ENCODE results near the gene TSKU.
A peak's percentile ranks its signal among the peaks of the same experiment; 100 is the strongest.
"Not testable (repeated sequence)": the region's sequence is repeated elsewhere in the genome, so short reads cannot be mapped to it uniquely, and the experiment has no call there.

TSKU gene

DNA sequence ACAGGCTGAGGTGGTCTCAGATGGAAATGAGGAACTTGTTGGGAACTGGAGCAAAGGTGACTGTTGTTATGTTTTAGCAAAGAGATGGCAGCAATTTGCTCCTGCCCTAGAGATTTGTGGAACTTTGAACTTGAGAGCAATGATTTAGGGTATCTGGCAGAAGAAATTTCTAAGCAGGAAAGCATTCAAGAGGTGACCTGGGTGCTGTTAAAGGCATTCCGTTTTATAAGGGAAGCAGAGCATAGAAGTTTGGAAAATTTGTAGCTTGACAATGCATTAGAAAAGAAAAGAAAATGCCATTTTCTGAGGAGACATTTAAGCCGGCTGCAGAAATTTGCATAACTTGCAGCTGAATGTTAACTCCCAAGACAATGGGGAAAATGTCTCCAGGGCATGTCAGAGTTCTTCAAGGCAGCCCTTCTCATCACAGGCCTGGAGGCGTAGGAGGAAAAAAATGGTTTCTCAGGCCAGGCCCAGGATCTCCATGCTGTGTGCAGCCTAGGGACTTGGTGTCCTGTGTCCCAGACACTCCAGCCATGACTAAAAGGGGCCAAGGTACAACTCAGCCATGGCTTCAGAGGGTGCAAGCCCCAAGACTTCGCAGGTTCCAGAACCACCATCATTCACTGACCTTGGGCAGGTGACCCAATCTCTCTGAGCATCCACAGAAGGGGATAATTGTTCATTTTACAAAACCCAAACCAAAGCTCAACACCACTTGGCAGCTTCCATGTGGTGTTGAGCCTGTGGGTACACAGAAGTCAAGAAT is 8.0 kb downstream of the TSKU start:
- not testable (repeated sequence) for DNase-seq

DNA sequence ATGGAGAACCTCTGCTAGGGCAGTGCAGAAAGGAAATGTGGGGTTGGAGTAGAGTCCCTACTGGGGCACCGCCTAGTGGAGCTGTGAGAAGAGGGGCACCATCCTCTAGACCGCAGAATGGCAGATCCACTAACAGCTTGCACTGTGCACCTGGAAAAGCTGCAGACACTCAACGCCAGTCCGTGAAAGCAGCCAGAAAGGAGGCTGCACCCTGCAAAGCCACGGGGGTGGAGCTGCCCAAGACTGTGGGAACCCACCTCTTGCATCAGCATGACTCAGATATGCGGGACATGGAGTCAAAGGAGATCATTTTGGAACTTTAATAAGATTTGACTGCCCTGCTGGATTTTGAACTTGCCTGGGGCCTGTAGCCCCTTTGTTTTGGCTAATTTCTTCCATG is 8.7 kb downstream of the TSKU start:
- DNase-seq = no peak

DNA sequence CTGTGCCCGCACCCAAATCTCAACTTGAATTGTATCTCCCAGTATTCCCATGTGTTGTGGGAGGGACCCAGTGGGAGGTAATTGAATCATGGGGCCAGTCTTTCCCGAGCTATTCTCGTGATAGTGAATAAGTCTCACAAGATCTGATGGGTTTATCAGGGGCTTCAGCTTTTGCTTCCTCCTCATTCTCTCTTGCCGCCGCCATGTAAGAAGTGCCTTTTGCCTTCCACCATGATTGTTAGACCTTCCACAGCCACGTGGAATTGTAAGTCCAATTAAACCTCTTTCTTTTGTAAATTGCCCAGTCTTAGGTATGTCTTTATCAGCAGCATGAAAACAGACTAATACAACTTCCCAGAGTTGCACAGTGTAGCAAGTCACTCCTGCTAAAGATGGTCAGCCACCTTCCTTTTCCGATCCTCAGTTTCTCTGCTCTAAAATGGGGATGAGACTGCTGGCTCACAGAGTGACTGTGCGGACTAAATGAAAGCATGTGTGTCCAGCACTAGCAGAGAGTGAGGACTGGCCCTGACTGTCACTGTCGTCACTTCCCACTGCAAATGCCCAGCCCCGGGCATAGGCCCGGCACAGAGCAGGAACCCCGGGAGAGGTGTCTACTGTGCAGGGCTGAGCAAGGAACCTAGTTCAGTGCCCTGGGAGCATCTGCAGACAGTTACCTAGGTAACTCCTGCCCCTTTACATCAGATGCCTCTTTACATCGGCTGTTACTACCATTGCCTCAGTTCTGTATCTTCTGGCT is 9.5 kb downstream of the TSKU start:
- DNase-seq = no peak

DNA sequence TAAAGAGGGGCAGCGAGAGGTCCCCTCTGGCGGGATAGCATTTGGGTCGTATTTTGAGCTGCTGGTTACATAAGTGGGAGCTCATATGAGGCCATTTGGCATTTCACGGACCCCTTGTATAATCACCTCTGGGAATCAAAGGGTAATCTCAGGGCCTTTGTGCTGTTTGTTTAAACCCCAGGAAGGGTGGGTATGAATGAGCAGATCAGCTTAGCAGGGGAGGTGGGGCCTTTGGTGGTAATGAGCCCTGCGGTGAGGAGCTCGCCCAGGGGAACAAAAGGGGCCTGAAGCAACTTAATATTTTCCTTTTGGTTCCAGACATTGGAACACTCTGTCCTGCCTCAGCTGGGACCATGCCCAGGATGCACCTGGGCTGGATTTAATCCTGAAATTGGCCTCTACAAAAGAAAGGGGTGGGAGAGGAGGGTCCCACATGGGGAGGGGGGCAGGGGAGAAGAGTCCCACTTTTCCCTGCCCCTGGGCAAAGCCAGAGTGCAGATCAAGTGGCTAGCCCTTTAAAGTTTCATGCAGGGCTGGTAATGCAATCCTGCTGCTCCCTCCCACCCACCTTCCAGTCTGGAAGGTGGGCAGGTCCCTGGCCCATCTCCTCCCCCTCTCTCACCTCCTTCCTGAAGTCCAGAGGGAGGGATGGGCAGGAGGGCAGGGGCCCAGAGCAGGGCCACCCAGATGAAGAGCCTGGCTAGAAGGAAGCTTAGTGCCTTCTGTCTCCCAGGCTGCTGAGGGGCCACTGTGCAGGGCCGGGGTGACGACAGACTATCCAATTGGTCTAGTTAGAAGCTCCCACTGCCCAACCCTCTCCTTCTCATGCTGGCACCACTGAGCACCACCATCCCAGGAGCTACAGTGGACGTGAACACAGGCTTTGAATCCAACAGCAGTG is 10.5 kb downstream of the TSKU start:
- no peak for DNase-seq

DNA sequence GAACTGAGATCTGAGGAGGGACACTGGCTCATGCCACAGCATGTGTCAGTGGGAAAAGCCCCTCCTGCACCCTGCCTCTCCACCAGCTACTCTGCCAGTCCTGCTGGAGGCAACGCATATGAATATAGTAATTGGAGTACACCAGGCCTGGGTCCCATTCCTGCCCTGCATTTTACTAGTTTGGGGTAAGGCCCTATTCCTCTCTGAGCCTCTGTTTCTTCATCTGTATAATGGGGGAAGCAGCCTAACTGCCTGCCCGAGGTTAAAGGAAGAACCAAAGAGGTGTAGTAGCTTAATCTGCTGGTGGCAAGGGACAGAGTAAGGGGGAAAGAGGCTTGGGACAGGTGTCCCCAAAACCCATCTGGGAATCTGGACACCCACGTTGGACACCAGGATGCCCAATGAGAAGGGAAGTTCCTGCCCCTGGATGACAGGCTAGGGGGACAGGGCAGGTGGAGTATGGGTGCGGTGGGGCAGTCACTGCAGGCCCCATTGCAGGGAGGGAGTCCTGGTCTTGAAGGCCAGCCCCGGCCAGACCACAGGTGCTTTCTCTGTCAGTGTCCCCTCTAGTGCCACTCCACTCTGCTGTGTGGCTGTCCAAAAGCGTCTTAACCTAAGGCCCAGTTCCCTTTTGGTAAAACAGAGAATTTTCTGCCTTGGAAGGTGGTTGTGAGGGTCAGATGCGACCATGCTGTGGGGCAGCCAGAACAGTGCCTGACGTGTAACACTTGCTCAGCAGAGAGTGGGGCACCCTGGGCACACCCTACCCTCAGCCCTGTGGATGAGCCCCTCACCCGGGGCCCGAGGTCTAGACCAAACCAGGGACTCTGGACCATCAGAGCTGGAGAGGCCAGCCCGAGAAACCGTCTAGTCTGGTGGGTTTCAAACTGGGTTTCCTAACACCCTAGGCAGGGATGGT is 11.5 kb downstream of the TSKU start:
- no peak for DNase-seq

DNA sequence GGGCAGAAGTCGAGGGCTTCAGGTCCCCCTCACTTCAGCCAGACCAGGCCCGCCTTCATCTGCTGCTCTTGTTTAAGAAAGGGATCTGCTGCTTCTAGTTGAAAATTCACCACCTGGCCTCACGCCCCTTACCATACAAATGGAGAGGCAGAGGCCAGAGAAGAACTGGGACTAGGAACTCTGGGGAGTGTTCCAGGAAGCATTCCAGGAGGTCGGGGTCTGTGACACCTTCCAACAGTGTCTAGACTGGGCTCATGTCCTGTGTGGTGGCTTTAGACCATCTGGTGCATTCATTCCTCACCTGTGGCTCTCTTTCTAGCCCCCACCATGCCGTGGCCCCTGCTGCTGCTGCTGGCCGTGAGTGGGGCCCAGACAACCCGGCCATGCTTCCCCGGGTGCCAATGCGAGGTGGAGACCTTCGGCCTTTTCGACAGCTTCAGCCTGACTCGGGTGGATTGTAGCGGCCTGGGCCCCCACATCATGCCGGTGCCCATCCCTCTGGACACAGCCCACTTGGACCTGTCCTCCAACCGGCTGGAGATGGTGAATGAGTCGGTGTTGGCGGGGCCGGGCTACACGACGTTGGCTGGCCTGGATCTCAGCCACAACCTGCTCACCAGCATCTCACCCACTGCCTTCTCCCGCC is 12.3 kb downstream of the TSKU start:
- no peak for DNase-seq

DNA sequence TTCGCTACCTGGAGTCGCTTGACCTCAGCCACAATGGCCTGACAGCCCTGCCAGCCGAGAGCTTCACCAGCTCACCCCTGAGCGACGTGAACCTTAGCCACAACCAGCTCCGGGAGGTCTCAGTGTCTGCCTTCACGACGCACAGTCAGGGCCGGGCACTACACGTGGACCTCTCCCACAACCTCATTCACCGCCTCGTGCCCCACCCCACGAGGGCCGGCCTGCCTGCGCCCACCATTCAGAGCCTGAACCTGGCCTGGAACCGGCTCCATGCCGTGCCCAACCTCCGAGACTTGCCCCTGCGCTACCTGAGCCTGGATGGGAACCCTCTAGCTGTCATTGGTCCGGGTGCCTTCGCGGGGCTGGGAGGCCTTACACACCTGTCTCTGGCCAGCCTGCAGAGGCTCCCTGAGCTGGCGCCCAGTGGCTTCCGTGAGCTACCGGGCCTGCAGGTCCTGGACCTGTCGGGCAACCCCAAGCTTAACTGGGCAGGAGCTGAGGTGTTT is 12.8 kb downstream of the TSKU start:
- DNase-seq = no peak

DNA sequence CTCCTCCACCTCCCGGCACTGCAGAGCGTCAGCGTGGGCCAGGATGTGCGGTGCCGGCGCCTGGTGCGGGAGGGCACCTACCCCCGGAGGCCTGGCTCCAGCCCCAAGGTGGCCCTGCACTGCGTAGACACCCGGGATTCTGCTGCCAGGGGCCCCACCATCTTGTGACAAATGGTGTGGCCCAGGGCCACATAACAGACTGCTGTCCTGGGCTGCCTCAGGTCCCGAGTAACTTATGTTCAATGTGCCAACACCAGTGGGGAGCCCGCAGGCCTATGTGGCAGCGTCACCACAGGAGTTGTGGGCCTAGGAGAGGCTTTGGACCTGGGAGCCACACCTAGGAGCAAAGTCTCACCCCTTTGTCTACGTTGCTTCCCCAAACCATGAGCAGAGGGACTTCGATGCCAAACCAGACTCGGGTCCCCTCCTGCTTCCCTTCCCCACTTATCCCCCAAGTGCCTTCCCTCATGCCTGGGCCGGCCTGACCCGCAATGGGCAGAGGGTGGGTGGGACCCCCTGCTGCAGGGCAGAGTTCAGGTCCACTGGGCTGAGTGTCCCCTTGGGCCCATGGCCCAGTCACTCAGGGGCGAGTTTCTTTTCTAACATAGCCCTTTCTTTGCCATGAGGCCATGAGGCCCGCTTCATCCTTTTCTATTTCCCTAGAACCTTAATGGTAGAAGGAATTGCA is 13.5 kb downstream of the TSKU start:
- DNase-seq = no peak

DNA sequence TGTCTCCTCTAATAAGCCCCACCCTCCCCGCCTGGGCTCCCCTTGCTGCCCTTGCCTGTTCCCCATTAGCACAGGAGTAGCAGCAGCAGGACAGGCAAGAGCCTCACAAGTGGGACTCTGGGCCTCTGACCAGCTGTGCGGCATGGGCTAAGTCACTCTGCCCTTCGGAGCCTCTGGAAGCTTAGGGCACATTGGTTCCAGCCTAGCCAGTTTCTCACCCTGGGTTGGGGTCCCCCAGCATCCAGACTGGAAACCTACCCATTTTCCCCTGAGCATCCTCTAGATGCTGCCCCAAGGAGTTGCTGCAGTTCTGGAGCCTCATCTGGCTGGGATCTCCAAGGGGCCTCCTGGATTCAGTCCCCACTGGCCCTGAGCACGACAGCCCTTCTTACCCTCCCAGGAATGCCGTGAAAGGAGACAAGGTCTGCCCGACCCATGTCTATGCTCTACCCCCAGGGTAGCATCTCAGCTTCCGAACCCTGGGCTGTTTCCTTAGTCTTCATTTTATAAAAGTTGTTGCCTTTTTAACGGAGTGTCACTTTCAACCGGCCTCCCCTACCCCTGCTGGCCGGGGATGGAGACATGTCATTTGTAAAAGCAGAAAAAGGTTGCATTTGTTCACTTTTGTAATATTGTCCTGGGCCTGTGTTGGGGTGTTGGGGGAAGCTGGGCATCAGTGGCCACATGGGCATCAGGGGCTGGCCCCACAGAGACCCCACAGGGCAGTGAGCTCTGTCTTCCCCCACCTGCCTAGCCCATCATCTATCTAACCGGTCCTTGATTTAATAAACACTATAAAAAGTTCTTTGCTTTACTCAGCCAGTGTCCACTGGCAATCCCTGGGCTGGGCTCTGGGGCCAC is 14.4 kb downstream of the TSKU start:
- DNase-seq = no peak

DNA sequence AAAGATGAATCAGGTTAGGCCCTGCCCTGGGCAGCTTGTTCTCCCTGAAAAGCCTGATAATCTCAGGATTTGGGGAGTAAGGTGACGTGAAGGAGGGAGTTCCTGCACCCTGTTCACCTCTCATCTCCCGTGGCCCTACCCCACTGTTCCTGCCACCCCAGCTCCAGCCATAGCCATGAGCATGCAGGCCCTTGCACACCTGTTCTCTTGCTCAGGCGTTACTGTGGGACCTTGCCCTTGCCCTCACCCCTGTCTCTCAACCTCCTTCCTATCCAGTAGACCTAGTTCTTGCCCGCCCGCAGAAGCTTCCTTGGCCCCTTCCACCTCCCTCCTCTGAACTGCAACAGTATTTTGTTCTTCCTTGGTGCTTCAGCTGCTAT is 15.0 kb downstream of the TSKU start:
- DNase-seq = no peak

DNA sequence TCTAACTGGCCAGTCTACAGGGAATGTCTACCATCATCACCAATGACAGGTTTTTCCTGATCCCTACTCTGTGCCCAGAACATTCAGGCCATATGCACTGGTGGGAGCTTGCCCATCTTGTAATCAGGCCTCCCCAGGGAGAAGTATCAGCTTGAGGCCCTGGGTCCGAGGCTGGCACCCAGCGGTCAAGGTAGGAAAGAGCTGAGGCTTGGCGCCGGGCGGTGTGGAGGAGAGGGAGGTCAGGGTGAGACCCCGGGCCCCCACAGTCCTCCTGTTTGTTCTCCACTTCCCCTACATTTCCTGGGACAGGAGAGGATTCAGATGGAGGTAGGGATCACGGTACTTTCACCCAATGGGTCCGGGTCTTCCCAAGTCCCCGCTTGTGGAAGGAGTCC is 15.5 kb downstream of the TSKU start:
- no peak for DNase-seq

DNA sequence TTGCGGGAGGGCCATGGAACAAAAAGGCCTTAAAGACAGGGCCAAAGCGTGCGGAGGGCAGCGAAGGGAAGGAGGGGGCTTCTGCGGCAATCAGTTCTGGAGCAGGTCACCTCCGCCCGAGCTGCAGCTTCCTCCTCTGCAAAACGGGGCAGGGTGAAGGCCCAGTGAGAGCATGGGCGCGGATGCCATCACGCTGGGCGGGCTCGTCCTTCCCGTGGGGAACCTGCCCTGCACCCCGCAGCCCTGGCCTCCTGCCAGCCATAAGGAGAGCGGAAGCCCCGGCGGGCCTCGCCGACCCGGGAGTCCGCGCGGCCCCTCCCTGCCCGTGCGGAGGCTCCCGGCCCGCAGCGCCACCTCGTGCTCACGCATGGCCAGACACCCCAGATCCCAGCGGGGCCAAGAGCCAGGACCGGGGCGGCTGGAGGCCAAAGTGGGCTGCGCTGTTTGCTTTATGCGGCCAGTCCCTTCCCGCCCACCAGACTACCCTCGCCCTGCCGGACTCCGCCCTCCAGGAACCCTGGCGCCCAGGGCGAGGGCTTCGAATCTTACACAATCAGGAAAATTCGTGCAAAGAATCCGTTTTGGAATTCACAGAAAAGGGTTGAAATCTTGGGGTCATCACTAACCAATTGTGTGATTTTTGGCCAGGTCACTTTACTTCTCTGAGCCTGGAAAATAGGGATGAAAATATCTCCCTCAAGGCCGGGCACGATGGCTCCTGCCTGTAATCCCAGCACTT is 16.1 kb downstream of the TSKU start:
- DNase-seq = peak; percentile 73

DNA sequence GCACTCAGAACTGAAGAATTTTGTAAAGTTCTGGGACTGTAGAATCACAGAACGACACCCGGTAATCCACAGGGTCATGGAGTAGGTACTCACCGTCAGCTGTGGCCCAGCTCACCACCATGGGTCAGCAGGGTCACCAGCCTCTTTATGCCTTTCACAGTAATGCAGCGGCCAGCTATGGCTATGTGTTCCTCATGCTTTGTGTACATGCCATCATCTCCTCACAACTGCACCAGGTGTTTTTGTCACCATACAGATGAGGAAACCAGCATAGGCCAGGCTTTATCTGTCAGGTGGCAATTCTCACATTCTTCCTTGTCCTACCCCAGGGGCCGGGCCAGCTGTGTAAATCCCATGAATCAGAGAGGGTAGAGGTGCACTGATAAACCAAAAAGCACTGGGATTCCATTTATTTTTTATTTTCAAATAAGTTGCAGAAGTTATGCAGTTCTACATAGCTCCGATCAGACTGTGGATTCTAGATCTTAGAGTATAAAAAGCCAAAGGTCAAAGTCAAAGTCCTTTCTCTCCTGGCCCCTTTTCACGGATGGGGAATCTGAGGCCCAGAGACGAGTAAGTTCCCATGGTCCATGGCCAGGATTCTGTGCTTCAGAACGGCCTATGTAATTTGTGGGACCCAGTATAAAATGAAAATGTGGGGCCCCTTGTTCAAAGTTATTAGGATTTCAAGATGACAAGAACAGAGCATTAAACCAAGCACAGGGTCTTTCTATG is 17.5 kb downstream of the TSKU start:
- no peak for DNase-seq

DNA sequence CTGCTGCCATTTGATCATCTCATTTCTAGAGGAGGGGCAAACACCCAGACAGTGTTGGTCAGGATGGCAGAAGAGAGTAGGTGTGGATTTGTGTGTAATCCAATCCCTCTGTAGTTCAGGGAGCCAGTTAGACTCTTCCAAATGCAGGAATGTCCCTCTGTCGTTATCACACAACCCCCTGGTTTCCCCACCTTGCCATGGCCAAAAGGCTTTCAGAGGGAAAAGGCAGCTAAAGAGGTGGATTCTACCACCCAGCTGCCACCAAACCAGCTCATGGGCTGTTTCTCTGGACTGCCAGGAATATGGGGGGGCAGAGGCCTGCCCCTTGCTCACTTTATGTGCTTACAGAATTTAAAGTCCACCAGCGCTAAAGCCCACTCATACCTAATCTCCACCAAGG is 18.1 kb downstream of the TSKU start:
- DNase-seq = no peak

DNA sequence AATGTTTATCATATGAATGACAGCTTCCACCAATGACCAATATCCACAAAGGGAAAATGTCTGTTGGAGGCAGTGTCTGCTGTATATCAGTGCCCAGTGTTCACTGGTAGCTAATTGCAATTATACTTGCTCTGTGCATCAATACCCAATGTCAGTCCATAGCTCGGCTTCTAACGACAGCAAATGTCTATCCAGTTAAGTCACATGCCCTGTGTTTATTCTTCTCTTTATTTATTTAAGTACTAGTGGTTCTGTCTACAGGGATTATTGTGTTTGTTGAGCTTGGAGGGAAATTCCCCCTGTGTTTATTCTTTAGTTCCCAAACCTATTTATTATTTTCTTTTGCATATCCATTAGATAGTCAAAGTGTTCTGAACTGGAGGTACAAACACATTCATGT is 18.6 kb downstream of the TSKU start:
- DNase-seq = no peak

DNA sequence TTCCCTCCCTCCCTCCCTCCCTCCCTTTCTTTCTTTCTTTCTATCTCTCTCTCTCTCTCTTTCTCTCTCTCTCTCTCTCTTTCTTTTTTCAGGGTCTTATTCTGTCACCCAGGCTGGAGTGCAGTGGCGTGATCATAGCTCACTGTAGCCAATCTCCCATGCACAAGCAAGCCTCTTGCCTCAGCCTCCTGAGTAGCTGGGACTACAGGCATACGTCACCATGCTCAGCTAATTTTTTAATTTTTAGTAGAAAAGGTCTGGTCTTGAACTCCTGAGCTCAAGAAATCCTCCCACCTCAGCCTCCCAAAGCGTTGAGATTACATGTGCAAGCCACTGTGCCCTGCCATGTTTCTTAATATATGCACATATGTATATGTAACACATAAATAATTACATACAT is 19.0 kb downstream of the TSKU start:
- no peak for DNase-seq

DNA sequence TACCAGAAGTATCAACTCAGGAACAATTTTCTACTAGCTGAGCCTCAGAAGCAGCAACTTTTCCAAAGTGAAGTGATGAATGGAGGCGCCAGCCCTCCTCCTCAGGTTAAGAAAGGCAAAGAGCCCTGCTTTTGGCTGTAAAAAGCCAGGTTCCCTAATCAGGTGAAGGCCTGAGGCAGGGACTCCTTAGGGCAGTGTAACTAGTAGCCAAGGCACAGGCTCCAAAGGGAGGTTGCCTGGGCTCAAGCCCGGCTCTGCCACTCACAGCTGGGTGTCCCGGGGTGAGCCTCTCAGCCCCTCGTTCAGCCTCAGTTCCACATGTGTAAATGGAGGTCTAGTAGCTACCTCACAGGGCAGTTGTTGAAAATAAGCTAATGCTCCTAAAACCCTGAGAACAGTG is 19.5 kb downstream of the TSKU start:
- no peak for DNase-seq

DNA sequence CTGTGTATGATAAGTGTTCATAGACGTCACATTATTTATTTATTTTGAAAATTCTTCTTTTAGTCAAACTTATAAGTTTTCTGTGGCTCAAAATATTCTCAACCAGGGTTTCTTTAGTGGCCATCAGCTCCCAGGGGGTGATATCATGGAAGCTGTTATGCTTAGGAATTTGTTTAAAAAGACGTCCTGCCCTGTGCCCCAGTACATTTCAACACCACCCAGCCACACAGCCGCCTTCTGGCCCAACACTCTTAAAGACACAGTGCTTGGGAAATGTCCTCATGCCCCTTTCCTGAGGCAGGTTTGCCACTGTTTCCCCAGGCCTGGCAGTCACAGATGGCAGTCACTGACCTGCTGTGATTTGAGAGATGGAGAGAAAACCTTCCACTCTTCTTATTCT is 19.9 kb downstream of the TSKU start:
- DNase-seq = no peak

Data from stimulated activated CD4-positive, alpha-beta T cell treated with anti-CD3 and anti-CD28 coated beads, Interleukin-1b, Interleukin-23, amount 100 ng/mL, for 48 hours (primary cell).